Activated naive CD8-positive, alpha-beta T cell treated with anti-CD3 and anti-CD28 coated beads, Interleukin-2, amount 50 U/mL, for 16 hours (primary cell): Measurements from ENCODE around the gene AGR2.
"Not testable (repeated sequence)": the region's sequence is repeated elsewhere in the genome, so short reads cannot be mapped to it uniquely, and the experiment has no call there.

ENCODE experiments used
- DNase-seq: peaks from one replicate; pipeline ENCODE4 v3.0.0-alpha.2; 2020; ENCODE audit warnings: low read depth, low spot score

Gene AGR2

DNA sequence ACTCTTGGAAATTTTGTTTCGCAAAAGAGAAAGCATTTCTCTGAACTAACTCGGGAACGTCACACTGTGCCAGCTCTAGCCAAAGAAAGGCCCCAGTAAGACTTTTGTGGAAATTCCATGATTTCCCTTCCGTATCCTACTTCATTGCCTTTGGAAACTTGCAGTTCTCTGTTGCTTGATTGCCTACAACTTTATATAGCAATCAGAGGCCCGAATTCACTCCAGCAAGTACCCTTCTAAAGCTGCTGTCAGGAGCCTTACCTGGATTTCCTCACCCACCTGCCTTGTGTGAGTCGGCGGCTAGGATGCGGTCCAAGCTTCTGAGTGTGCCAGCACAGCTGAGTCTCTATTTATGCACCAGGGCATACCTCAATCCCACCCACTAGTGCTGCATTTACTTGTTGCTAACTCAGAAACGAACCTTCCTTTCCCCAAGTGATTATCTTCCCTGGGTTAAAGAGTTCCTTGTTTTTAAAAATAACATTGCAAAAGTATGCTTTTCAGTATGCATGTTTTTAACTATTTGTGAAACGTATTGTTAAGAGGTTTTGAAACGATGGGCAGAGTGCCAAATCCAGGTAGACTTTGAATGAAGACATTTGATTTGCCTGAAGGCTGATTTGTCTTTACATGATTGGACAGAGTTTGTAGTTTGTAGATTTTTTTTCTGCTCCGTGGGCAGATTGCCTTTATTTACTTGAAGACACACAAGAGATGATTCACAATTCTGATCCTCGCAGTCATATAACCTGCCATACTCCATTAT, at the start of gene AGR2:
Gene AGR2, minus strand, starts transcription at position 326 of the 766 bp plus-strand sequence. CDS start 3,203 bp downstream, outside the sequence.
- no peak for DNase-seq

DNA sequence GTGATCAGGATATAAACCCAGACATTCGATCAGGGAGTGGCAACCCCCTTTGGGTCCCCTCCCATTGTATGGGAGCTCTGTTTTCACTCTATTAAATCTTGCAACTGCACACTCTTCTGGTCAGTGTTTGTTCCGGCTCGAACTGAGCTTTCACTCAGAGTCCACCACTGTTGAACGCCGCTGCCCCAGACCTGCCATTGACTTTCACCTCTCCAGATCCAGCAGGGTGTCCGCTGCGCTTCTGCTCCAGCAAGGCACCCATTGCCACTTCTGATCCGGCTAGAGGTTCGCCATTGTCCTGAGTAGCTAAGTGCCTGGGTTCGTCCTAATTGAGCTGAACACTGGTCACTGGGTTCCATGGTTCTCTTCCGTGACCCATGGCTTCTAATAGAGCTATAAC, 48.4 kb upstream of the AGR2 start:
- DNase-seq = not testable (repeated sequence)

DNA sequence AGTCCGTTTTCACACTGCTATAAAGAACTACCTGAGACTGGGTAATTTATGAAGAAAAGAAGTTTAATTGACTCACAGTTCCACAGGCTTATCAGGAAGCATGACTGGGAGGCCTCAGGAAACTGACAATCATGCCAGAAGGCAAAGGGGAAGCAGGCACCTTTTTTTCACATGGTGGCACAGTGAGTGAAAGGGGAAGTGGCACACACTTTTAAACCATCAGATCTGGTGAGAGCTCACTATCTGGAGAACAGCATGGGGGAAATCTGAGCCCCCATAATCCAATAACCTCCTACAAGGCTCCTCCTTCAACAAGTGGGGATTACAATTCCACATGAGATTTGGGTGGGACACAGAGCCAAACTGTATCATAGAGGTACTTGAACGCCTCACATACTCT, 47.0 kb upstream of the AGR2 start:
- no peak for DNase-seq

DNA sequence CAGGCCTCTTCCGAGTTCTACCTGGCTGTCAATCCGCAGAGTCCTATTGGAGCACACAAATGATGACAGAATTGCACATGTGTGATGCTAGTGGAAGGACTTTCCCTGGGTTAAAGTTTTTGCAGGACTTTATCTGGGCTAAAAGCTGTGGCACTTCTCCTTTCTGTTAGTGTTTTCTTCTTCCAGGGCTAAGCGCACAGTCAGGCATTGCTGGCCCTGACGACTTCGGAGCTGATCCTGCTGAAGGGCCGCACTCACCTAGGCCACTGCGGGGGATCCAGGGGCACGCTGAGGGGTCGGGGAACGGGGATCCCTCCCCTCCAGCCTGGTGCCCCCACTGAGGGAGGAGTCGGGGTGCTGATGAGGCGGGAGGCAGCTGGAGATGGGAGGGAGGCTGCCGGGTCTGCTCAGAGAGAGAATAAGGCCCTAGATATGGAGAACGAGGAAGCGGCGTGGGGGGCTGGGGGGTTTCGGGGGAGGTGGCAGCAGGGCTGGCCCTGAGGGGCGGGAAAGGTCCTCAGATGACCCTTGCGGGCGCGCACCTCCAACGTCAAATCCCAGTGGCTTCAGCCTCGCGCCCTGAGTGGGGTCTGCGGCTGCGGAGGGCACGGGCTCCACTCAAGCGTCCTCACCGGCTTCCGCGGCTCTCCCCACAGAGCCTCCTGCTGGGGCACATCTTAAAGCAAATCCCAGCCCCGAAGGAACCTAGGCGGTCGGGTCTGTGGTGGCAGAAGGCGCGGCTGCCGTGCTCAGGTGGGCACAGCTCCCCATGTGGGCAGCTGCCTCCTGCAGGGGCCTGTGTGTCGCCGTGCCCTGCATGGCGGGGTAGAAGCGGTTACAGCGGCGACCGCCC, 46.0 kb upstream of the AGR2 start:
- DNase-seq = no peak

DNA sequence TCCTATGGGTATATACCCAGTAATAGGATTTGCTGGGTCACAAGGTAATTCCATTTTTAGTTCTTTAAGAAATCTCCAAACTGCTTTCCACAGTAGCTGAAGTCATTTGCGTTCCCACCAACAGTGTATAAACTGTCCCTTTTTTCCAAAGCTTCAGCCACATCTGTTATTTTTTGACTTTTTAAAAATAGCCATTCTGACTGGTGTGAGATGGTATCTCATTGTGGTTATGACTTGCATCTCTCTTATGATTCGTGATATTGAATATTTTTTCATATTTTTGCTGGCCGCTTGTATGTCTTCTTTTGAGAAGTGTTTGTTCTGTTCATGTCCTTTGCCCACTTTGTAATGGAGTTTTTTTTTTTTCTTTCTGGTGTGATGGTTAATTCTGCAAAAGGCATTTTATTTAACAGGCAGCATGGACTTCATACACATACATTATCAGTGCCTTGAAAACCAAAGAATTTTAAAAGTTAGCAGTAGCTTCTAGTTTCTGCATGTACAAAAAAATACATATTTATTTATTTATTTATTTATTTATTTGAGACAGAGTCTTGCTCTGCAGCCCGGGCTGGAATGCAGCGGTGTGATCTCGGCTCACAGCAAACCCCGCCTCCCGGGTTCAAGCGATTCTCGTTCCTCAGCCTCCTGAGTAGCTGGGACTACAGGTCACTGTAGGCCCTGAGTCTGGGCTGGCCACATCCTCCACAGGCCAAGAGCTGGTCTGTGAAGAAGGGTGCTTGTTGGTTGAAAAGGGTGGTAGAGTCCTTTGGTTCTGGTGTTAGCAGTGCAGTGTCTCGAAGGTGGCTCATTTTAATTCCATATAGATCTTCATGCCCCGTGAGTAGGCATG, 44.7 kb upstream of the AGR2 start:
- no peak for DNase-seq

DNA sequence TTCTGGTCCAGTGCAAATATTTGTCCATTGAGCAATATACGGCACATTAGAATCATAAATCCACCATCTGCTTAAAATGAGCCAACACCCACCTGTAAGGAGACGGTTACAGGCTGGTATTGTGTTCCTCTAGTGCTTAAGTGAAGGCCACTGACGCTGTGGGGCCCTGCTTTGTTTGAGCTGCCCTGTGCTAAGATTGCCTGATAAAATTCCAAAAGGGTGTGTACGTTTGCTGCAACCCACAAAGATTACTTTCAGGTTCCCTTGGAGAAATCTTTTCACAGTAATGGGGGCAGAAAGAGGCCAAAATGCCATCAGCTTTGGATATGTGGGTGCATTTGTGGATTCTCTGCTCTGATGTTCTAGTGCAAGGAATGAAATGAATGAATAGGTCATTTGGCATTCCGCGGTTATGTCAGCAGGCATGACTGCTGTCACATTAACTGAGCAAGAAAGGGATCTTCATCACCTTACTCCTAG, 42.6 kb upstream of the AGR2 start:
- no peak for DNase-seq

DNA sequence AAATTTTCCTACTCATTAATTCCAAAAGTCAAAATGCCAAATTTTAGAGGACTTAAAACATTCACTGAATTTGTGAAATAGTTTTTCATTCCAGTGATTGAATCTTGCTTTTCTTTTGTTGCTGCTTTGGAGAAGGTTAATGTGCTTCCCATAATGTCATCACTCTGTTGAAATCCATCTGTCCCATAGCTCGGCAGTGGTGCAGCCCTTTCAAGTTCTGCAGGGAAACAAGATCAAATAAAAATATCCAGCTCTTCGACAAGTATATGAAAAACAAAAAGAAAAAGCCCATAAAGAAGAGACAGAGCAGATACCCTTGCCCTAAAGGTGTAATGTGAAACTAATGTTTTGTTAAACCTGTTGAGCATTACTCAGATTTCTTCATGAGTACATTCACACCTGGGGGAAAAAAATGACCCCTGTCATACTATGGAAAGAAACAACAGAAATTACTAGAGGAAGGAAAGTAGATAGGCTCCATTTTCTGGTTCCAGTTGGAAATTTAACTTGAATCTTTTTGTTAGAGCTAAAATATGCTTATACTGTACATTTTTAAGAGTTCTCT, 41.9 kb upstream of the AGR2 start:
- DNase-seq = no peak

DNA sequence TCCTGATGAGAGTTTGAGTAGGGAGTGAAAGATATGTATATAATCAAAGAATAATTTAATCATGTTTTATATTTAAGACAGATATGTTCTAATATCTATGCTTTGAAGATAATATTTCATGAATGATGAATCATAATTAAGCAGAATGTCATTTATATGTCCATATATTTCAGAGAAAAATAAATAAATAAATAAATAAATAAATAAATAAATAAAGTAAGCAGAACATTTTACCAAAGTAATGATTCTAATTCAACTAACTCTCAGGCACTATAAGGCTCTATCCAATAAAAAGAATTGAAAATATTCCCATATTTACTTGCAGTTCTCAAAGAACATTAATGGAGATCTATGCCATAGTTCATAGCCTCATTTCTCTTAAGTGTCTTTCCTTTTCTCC, 40.9 kb upstream of the AGR2 start:
- no peak for DNase-seq

DNA sequence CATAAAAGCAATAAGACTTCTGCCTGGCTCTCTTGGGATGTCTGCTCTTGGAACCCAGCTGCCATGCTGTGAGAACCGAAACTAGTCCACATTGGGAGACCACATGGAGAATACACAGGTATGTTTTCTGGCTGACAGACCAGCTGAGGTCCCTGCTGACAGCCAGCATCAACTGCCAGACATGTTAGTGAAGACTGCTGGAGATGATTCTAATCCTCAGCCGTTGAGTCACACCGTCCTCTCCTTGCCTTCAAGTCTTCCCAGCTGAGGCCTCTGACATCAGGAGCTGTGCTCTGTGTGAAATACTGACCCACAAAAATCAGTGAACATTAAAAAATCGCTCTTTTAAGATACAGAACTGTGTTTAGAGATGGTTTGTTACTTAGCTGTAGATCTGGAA, 36.9 kb upstream of the AGR2 start:
- DNase-seq = no peak

DNA sequence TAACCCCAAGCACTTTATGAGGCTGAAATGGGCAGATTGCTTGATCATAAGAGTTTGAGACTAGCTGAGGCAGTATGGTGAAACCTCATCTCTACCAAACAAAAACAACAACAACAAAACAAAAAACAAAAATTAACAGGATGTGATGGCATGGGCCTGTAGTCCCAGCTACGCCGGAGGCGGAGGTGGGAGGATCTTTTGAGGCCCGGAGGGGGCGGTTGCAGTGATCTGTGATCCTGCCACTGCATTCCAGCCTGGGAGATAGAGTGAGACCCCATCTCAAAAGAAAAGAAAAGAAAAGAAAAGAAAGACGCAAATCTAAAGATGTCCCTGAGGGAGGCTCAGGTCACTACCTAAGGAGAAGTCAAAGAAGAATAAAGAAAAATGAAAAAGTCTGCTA, 35.3 kb upstream of the AGR2 start:
- no peak for DNase-seq

DNA sequence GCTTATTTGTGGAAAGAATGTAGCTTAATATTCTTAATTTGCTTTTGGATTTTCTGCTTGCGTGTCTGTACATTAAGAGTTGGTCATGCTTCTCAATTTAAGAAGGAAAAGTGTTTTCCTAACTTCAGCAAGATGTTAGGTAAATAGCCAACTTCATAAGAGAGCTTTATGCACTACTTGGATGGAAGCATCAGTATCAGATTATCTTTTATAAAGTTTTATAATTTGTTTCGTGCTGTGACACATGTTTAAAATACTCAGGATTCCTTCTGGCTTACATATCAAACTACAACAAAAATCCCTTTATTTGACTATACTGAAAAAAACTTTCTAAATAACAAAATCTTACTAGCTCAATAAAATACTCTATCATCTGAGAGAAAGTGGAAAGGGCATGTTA, 34.8 kb upstream of the AGR2 start:
- DNase-seq = no peak

DNA sequence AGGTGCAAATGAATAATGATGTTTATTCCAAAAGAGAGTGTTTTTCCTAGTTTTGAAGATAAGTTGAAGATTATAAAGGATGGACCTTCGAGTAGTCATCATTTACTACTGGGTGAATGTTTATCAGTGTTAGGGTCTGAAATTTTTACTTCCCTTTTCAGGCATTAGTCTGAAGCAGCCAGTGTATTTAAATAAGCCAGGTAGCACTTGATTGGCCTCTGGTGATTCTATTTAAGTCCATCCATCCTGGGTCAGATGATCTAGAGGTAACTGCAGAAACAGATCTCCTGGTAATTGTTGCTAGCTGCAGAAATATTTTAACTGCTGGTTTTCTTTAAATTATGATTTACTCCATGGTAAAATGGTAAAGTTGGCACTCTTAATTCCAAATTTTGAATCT, 34.1 kb upstream of the AGR2 start:
- DNase-seq = no peak

DNA sequence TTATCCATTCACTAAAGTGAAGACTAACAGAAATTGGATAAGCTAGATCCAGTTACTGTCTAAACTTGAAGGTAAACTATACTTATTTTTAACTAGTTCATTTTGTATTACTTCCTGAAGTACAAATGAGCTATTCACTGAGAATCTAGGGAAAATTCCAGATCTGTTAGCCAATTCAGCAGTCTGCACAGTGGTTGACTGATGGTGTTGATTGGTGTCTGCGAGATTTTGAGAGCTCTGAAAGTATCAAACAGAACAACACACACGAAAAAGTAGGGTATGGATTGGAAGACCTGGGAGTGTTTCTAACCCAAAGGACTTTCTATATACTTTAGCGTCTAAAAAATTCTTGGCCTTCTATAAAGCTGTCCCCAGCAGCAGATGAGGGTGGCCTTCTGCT, 33.6 kb upstream of the AGR2 start:
- DNase-seq = no peak

DNA sequence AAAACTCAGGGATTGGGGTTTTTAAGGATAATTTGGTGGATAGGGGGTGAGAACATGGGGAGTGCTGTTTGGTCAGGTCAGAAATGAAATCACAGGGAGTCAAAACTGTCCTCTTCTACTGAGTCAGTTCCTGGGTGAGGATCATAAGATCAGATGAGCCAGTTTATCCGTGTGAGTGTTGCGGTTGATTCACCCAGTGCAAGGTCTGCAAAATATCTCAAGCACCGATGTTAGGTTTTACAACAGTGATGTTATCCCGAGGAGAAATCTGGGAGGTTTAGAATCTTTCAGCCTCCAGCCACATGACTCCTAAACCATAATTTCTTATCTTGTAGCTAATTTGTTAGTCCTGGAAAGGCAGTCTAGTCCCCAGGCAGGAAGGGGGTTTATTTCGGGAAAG, 31.7 kb upstream of the AGR2 start:
- no peak for DNase-seq

DNA sequence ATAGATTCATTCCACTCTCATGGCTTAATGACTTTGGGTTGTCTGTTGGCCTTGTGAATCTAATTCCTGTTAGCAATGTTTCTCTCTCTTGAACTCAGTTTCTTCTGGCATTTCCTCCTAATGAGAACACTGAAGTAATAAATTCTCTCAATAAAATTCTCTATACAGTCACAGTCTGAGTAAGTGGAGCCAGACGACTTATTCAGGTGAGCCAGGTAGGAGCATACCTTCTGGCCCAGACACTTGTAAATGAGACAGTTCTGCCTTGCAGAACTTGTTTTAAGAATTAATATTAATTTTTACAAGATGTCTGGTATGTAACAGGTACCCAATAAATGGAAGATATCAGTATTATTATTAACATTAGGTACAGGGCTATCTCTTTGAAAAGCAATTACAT, 28.6 kb upstream of the AGR2 start:
- no peak for DNase-seq

DNA sequence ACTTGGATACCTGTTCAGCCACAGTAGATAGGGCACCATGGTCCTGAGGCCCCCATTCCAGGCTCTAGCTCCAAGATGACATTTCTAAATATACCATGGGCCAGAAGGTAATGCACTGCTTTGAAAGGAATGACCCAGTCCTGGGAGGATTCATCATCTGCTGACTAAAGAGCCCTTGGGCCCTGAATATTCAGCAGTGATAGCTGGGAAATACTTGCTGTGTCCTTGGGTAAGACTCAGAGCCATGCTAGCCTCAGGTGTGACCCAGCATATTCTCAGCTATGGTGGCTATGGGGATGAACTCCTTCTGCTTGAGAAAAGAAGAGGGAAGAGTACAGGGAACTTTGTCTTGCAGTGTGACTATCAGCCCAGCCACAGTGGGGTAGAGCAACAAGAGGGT, 21.3 kb upstream of the AGR2 start:
- DNase-seq = no peak

DNA sequence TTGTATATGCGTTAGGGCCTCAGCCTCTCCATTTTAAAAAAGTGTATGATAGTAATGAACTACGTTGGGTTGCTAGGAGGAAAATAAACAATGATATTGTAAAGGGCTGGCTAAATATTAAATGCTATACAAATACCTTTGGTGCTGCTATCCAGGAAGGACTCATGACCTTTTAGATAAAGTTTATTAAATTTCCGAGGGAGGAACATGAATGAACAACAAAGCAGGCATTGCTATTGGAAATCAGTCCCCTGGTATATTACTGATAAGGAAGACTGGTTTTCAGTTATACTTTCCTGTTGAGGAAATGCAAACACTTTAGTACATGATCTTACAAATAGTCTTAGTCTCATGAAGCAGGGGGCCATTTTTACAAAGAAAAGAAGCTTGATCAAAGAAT, 17.2 kb upstream of the AGR2 start:
- DNase-seq = no peak

DNA sequence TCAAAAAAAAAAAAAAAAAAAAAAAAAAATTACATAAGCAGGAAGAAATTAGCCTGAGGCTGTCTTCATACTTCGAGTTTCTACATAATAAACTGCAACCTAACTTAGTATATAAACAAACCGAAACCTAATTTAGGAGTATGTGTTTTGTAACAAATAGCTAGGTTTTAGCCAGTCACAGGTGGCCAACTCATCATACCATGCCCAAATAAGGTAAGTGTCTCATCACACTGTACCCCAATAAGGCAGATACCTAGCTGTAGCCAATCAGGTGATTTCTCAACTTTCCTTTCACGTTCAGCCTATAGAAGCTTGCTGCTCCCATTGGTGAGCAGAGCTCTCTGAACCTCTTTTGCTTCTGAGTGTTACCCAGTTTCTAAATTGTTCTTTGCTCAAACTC, 13.9 kb upstream of the AGR2 start:
- no peak for DNase-seq

DNA sequence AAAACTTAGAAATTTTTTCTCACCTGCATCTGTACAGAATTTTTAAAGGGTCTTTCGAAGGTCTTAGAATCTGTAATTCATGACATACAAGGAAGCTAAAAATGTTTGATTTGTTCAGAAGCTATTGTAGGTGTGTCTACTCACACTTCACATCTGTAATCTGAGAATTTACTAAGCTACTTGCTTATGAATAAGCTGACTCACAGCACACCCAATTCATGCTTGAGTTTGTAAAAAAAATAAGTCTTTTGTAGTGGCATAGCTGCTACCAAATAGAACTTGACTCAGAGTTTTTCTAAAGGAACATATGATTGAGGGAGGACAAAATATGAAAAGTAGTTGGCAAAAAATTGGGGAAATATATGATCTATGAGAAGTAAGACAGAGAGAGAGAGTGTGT, 12.7 kb upstream of the AGR2 start:
- DNase-seq = no peak

DNA sequence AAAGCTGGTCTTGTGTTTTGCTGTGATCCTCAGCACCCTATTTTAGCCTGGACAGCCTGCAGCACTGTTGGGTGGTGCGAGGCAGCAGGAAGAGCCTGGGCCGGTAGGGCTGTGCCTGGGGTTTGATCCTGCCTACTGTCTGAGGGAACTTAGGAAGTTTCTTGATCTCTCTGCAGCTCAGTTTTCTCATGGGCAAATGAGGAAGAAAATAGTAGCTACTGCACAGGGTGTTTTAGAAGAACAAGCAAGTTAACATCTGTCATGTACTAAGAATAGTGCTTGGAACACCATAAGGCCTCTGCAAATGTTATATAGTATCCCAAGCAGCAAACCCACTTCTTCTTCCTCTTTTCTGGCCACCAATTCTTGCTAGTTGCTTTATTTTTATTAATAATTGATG, 12.0 kb upstream of the AGR2 start:
- DNase-seq = no peak

DNA sequence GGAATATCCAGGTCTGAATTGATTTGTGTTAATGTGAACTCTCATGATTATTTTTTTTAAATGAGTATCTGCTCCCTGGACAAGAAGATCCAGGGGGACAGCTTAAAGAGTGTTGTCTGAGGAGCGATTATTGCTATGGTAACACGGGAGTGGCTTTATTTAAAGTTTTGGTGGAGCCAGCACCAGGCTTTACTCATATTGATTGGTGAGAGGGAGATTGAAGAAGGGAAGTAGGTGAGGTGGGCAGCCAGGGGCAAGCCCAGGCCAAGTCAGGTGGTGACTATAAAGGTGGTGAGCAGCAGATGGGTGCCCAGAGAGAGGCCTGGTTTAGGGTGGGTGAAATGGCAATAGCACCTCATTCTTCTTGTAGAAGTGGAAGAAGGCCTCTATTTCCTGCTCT, 10.2 kb upstream of the AGR2 start:
- no peak for DNase-seq

DNA sequence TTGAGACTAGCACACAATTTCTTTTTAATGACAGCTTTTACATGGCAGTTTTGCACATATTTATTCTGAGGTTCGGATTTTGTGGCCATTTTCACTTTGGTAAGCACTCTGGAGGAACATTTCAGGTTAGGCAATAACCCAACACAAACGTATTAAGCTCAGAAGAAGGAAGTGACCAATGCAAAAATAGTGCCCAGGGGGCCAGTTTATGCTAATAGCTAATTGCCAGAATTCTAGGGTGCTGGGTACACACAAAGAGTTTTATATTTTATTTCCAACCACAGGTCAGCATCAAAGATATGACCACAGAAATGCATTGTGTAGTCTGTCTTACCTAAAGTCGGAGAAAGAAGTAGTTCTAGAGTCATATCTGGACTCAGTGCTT, 8.4 kb upstream of the AGR2 start:
- DNase-seq = no peak
